Measurements from ENCODE around the gene RAD51B. TPM values are rescaled to one million over a fixed set of nuclear protein-coding genes. Genes with fewer than 3 reads are reported as not detected.

RAD51B gene
- total RNA-seq, 1 donor from 2014 or later = 5.3 TPM

DNA sequence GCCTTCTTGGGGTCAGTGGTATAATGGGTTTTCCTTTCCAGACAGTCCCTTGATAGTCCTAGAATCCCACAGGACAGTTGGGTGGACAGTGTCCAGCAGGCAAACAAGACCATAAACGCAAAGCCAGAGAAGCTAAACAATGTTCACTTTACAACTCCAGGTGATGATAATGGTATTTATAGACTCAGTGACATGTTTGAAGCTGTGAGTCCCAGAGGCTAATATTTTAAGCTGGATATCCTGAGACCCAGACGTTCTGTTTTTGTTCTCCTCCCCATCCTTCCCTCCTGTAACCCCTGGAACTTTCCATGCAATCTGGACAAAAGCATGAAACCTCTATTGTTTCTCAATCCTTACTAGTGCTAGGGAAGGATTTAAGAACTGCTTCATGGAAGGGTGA lies 852.3 kb downstream of the RAD51B start:
- no peak for FAIRE-seq

GRCh38 chr14:68672609-68673285 lies 853.2 kb downstream of the RAD51B start:
- DNase-seq (ENCODE audit: low spot score in 2 of 2) = no peak
- no peak for FAIRE-seq

More for the DNA sequence above, 852.3 kb downstream of the RAD51B start:
- DNase-seq (ENCODE audit: low spot score in 2 of 2) = no peak

GRCh38 chr14:68673464-68673863 lies 853.9 kb downstream of the RAD51B start:
- DNase-seq (ENCODE audit: low spot score in 2 of 2) (no peak), FAIRE-seq (no peak)

- DNase-seq (ENCODE audit: low spot score in 2 of 2) (no peak), FAIRE-seq (no peak)
Observed at GRCh38 chr14:68674538-68675232, 855.1 kb downstream of the RAD51B start.

- FAIRE-seq (no peak), DNase-seq (ENCODE audit: low spot score in 2 of 2) (no peak)
Observed at GRCh38 chr14:68675233-68675577, 855.6 kb downstream of the RAD51B start.

- no peak for FAIRE-seq
- no peak for DNase-seq (ENCODE audit: low spot score in 2 of 2)
Observed at GRCh38 chr14:68676511-68676943, 856.9 kb downstream of the RAD51B start.

- no peak for FAIRE-seq
- no peak for DNase-seq (ENCODE audit: low spot score in 2 of 2)
Observed at GRCh38 chr14:68677476-68677875, 857.9 kb downstream of the RAD51B start.

- no peak for DNase-seq (ENCODE audit: low spot score in 2 of 2)
- FAIRE-seq = no peak
Observed at GRCh38 chr14:68677901-68678300, 858.3 kb downstream of the RAD51B start.

DNA sequence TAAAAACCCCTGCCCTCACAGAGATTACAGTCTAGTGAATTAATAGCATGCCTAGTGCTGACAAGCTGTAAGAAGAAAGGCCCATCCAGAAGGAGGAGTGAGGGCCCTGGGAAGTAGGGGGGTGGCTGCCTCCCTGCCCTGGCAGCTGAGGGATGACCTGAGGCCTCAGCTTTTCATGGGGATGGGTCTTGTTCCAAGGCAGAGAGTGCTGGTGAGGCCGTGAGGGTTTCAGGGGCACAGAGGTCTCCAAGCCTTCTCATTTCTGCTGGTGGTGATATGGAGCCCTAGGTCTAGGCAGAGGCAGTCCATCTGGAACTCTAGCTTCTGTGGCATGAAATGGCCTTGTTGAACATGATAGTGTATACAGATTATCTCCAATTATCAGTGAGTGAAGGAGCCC lies 858.9 kb downstream of the RAD51B start:
- DNase-seq (ENCODE audit: low spot score in 2 of 2) (no peak), FAIRE-seq (no peak)

DNA sequence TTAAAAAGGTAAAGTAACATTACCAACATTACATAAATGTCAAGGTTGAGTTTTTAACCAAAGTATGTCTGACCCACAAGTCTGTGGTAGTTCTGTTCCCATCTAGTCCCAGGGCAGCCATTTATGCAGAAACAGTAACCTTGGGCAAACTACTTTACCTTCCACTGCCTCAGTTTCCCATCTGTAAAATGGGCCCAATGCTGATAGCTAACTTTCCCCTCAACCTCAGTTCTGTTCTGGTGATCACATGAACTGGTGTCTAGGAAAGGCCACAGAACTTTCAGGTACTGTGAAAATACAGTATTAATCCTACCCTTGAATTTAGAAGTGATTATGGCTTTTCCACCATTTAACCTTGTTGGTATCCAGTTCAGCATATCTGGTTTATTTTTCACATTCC lies 859.7 kb downstream of the RAD51B start:
- DNase-seq (ENCODE audit: low spot score in 2 of 2) (no peak), FAIRE-seq (no peak)

DNA sequence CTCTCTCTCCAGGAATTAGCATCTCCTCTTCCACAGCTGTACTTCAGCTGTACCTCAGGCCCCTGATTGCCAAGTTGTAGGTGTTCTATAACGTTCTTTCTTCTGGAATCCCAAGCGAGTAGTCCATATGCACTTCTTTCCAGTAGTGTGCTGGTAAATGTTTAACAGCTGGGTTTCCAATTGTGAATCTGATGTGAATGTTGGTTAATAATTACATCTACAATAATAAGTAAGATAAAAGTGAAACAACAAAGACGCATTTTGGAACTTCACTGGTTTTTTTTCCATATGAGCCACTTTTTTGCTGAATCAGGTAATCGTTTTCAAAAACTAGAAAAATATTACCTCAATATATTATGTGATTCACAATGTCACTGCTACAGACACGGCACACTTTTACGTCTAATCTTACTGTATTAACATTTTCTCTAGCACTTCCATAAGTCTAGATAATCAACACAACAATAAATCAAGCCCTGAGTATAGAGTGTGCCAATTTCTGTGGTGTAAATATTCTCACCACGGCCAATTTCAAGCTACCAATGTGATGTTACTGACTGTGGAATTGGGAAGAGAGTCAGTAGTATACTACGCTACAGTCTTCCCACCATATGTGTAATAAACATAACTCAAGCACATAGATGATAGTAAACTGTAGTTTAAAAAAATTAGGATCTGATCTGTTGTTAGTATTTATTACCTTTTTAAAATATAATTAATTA lies 860.3 kb downstream of the RAD51B start:
- no peak for DNase-seq (ENCODE audit: low spot score in 2 of 2)
- no peak for FAIRE-seq

DNA sequence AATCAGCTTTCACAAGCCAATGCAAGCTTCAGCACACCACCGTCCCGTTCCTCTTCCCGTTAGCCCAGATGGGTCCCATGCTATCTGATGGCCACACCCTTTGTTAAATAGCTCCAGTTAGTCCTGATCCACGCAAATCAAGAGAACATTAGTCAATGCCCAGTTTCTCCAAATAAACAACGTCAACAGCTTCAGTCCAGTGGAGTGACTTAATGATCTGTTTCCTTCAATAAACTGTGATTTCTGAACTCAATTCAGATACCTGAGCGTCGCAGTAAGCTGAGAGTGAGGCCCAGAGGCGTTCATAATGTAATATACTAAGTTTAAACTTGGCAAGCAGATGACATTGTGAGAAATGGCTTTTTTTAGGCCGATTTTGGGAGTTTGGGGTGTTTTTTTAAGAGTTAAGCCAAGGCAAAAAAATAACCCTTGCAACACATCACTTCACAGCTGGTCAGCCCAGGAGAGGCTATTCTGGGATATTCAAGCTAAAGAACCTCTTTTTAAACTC lies 861.0 kb downstream of the RAD51B start:
- DNase-seq (ENCODE audit: low spot score in 2 of 2) (no peak), FAIRE-seq (no peak)

GRCh38 chr14:68681256-68682011 lies 861.9 kb downstream of the RAD51B start:
- FAIRE-seq (no peak), DNase-seq (ENCODE audit: low spot score in 2 of 2) (no peak)

- FAIRE-seq (no peak), DNase-seq (ENCODE audit: low spot score in 2 of 2) (peak in 1 of 2 donors; percentile 20)
Observed at GRCh38 chr14:68682166-68683103, 862.9 kb downstream of the RAD51B start.

GRCh38 chr14:68683326-68683725 lies 863.7 kb downstream of the RAD51B start:
- FAIRE-seq (no peak), DNase-seq (ENCODE audit: low spot score in 2 of 2) (no peak)

DNA sequence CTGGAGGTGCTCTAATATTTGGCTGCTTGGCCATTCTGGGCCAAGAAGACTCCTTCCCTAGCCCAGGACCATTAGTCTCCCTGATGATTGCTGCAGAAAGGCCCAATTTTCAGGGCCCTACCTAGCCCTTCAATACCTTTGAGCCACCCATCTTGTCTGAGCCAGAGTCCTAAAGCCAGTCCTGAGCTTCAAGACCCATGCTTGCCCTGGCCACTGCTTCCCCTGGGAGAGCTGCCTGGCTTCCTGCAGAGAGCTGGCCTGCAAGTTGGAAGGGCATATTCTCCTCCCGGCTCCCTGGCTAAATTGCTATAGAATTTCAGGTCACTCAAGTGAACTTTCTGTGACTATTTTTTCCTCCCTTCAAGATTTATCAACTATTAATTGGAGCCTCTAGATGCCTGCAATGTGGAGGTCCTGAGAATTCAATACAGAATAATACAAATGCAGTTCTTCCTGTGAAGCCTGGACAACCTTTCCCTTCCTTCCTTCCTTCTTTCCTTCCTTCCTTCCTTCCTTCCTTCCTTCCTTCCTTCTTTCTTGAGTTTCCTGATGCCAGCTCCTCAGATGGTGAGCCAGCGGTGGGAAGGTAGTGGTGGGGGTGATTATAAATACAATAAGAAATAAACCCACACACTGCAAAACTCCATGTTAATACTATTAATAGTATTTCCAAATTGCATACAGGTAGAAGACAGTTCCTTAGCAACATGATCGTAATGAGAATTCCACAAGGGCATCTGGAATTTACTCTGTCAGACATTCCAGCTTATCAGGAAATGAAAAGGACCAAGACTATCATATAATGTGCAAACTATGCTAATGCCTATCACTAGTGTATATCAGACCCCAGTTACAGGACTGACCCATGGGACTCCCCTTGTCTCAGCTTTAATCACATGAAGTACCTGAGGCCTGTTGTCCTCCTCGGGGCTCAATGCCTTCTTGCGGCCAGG lies 865.2 kb downstream of the RAD51B start:
- DNase-seq (ENCODE audit: low spot score in 2 of 2) (no peak), FAIRE-seq (no peak)

DNA sequence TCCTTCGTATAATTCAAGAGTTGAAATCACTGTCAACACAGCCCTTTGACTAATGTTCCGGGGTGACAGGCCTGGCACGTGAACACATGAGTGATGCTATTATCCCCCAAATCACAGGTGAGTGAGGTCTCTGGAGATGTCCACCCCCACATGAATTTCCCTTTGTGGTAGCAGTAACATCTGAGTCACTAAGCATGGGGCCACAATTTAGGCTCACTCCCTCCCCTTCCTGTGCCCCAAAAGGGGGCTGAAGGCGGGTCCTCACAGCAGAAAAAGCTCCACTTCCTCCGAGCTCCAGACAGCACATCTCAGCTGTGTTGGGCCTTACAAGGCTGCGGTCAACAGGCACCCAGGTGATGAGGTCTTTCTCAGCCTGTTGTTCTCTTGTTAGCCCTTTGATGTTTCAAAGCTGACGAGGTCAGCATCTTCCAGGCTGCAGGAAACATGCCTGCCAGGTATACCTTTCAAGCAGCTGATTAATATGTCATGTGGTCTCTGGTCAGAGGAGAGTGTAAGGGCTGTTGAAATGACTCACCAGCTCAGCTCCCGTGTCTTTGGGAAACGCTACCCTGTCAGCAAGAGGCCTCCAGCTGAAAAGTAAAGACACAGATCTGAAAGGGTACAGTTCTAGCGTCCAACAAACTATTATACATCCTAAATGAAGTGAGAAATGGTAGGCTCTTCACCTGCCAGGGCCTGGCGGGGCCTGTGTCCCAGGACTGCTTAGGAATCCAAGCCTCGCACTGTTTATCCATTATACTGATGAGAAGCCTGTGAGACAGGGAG lies 866.0 kb downstream of the RAD51B start:
- no peak for DNase-seq (ENCODE audit: low spot score in 2 of 2)
- FAIRE-seq = no peak

DNA sequence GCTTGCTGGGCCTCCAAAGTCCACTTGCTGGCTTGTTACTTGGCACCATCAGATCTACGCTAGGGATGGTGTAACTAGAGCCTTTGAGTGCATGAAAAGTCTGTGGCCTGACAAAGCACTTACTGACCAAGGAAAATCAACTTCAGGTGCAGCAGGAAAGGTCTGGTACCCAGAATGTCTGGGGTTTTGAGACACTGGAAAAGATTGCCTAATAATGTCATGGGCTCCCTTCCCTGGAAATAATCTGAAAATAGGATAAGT lies 866.6 kb downstream of the RAD51B start:
- DNase-seq (ENCODE audit: low spot score in 2 of 2) = no peak
- no peak for FAIRE-seq
